Activated naive CD8-positive, alpha-beta T cell treated with anti-CD3 and anti-CD28 coated beads, Interleukin-2, amount 50 U/mL, for 16 hours (primary cell): ENCODE results near the gene SLC25A20.
"Not testable (repeated sequence)": the region's sequence is repeated elsewhere in the genome, so short reads cannot be mapped to it uniquely, and the experiment has no call there.

ENCODE experiments used
- DNase-seq: peaks from one replicate; pipeline ENCODE4 v3.0.0-alpha.2; 2020; ENCODE audit warnings: low read depth, low spot score

SLC25A20 gene, protein sequence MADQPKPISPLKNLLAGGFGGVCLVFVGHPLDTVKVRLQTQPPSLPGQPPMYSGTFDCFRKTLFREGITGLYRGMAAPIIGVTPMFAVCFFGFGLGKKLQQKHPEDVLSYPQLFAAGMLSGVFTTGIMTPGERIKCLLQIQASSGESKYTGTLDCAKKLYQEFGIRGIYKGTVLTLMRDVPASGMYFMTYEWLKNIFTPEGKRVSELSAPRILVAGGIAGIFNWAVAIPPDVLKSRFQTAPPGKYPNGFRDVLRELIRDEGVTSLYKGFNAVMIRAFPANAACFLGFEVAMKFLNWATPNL

DNA sequence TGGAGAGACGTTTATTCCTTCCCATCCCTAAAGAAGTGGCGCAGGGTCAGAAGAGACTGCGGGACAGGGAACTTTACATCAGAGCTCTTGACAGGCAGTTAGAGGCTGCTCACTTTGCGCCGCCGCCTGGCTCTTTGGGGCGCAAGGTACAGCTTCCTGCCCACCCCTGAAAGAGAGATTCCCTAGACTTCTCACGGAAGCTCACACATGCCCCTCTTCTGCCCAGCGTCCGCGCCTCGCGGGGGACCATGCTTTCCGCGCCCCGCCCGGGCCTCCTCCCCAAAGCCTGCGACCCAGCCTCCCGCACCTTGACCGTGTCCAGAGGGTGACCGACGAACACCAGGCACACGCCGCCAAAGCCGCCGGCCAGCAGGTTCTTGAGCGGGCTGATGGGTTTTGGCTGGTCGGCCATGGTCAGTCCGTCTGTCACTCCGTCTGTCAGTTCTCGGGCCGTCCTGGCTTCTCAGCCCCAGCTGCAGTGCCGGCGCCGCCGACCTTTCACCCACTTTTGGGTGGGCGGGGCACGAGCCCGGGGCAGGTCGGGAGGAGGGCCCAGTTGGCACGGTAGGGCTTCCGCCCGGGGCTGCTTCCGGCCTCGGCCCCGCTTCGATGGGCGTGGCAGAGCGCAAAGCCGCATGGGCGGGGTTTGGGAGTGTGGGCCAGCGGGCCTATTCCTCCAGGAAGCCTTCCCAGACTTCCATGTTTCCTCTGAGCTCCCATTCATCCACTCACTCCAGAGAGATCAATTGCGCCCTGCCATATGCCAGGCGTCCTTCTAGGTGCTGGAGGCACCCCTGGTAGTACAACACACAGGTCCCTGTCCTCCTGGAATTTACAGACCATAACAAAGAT, at the start of gene SLC25A20:
Gene SLC25A20, minus strand, starts transcription at position 500 of the 852 bp plus-strand sequence. Its CDS starts 88 bp downstream, at position 412.
- DNase-seq: peak; percentile 86

DNA sequence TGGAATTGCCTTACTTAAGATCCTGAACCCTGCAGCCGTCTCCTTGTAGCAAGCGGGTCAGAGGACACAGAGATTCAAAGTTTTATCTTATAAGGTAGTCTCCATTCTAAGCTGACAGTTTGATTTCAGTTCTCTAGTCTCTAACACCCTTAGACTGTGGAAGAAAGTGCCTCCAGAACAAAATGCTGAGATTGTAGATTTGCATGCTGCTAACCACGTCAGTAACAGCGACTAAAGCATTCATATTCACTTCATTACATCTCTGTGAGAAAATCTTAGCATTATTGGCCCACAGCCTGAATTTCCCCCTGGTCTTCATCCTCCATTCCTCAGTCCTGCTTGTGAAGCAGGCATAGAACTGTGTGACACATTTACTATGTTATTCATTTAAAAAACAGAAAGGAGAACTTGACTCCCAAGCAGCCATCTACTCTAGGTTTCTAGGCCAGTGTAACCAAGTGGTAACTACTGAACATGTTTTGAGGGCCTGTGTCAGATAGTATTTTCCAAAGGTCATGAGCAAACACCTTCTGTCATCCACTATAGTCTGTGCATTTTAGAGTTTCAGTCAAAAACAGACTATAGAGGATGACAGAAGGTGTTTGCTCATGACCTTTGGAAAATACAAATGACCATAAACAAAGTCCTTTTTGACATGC, 47.3 kb upstream of the SLC25A20 start:
- no peak for DNase-seq

- no peak for DNase-seq
Measured at GRCh38 chr3:48945432-48945831, 46.8 kb upstream of the SLC25A20 start.

- no peak for DNase-seq
Measured at GRCh38 chr3:48938689-48939088, 40.0 kb upstream of the SLC25A20 start.

GRCh38 chr3:48938156-48938555, 39.5 kb upstream of the SLC25A20 start:
- DNase-seq: no peak

DNA sequence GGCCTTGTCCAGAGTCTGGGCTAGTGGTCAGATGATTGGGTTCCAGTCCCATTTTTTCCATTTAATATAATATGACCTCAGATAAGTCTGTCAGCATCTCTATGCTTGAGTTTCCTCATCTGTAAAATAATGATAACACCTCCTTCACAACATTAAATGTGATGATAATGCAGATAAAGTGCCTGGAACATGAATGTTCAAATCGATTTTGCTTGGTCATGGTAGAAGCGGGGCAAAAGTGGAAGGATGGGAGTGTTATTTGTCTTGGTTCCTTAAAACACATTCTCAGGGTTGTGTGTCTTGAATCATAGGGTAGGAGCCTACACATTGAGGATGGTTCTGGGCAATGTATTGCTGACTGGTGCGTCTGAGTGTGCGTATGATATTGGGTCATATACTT, 36.8 kb upstream of the SLC25A20 start:
- DNase-seq: no peak

GRCh38 chr3:48934333-48934991, 35.8 kb upstream of the SLC25A20 start:
- DNase-seq: no peak

DNA sequence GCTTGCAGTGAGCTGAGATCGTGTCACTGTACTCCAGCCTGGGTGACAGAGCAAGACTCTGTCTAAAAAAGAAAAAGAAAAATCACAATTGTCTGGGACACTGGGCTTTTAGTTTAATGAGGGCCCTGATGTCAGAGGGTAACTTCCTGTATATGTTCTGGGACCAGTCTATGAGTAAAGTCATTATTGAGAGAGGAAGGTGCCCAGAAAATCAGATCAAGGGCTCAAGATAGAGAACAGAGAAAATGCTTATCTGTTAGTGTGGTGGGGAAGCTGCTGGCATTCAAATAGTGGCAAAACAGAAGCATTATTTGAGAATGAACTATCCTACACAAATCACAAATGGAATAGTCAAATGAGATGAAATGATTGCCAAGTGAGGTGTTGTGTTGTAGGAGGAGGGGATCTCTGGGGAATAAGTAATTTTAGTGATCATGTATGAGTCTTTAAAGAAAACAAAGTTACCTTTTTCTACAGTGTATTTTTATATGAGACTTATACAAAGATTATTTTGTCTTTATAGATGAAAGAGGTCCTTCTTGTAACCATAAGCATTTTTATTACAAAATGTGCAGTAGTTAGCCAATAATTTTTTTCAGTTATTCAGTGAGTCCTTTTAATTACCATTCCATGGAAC, 33.4 kb upstream of the SLC25A20 start:
- no peak for DNase-seq

GRCh38 chr3:48930590-48930989, 31.9 kb upstream of the SLC25A20 start:
- no peak for DNase-seq

- DNase-seq: no peak
Measured at GRCh38 chr3:48929358-48930035, 30.8 kb upstream of the SLC25A20 start.

DNA sequence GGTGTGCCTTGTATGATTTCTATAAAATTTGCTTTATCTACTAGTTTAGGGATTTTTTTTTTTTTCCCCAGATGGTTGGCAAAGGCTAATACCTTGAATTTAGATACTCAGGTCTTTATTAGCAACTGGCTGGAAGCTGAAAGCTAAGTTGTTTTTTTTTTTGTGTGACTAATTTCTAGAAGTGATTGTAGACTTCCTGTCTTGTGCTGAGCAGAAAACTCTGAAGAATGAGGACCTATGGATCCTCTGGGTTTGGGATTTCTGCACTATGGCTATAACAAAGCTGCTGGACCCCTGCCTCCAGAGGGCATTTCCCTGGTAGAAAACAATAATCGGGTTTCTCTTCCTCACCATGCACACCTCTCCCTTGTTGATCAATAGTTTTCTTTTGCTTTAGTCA, 30.0 kb upstream of the SLC25A20 start:
- no peak for DNase-seq

- no peak for DNase-seq
Measured at GRCh38 chr3:48927928-48928327, 29.2 kb upstream of the SLC25A20 start.

GRCh38 chr3:48926425-48927392, 28.0 kb upstream of the SLC25A20 start:
- DNase-seq: no peak

- no peak for DNase-seq
Measured at GRCh38 chr3:48919215-48920138, 20.8 kb upstream of the SLC25A20 start.

DNA sequence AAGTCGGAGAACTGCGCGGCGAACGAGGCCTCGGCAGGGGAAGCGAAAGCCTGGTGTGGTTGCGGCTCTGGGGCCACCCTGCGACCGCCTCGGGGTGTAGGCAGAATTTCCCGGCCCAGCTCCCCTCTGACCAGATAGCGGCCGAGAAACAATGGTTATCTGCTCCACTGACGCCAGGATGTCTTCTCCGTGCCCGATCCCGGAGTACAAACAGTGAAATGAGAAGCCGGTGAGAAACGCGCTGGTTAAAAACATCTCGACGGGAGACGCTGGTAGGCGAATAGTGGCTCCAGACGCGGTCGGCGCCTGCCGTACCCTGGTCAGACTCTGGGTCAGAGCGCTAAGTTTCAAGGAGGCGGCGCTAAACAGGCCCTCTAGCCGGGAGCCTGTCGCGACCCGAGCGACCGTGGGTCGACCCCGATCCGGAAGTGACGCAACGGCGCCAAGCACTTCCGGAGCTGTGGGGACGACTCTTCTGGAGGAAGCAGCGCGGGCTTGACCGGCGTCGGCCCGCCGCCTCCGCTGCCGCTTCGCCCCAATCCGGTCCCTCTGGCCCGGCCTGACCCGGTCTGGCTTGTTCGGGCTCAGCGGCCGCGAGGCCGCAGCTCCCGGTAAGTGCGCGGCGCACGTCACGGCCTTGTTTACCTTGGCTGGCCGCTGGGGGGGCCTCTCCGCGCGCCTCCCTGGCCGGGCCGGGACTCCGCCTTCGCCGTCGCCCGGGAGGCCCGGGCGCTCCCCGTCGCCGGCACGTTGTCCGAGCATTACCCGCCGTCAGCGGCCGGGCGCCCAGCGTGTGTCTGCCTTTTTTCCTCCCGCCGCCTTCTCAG, 19.9 kb upstream of the SLC25A20 start, which contains the start of gene ARIH2:
Gene ARIH2, plus strand, starts transcription at position 455 of the 827 bp plus-strand sequence. CDS start 8,717 bp downstream, outside the sequence.
- DNase-seq: peak; percentile 72

DNA sequence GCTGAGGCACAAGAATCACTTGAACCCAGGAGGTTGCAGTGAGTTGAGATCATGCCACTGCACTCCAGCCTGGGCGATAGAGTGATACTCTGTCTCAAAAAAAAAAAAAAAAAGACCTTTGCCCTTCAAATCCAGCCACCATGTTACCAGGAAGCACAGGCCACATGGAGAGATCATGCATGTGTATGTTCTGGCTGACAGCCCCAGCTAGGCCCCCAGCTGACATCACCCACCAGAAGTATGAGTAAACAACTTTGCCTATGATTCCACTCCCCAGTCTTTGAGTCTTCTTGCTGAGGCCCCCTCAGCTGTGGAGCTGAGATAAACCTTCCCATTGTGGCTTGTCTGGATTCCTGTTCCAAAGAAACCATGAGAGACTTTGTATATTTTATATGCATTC, 16.6 kb upstream of the SLC25A20 start:
- DNase-seq: no peak

- not testable (repeated sequence) for DNase-seq
Measured at GRCh38 chr3:48907026-48907425, 8.3 kb upstream of the SLC25A20 start.
